ENCODE results near the gene EXOC3.
"Not testable (repeated sequence)": the region's sequence is repeated elsewhere in the genome, so short reads cannot be mapped to it uniquely, and the experiment has no call there.

EXOC3 gene

GRCh38 chr5:442335-443238 is at the start of gene EXOC3:
EXOC3 (plus strand) TSS chr5:443176; CDS start chr5:446206, 3,030 bp downstream.
- peak; percentile 75 for DNase-seq

- DNase-seq, result no peak
Observed at GRCh38 chr5:393846-394275, 49.1 kb upstream of the EXOC3 start.

GRCh38 chr5:394671-395155 is 48.3 kb upstream of the EXOC3 start:
- DNase-seq, result no peak

GRCh38 chr5:395156-395920 is 47.6 kb upstream of the EXOC3 start:
- DNase-seq, result no peak

GRCh38 chr5:395921-396530 is 47.0 kb upstream of the EXOC3 start:
- no peak for DNase-seq

- no peak for DNase-seq
Observed at GRCh38 chr5:396531-396961, 46.4 kb upstream of the EXOC3 start.

- not testable (repeated sequence) for DNase-seq
Observed at GRCh38 chr5:398141-398474, 44.9 kb upstream of the EXOC3 start.

GRCh38 chr5:398475-399295 is 44.3 kb upstream of the EXOC3 start:
- DNase-seq, result peak; percentile 60

- DNase-seq, result peak; percentile 98
Observed at GRCh38 chr5:399296-400281, 43.4 kb upstream of the EXOC3 start.

GRCh38 chr5:400282-401145 is 42.5 kb upstream of the EXOC3 start:
- peak; percentile 96 for DNase-seq

- no peak for DNase-seq
Observed at GRCh38 chr5:401146-402034, 41.6 kb upstream of the EXOC3 start.

GRCh38 chr5:402219-402614 is 40.8 kb upstream of the EXOC3 start:
- DNase-seq, result not testable (repeated sequence)

- no peak for DNase-seq
Observed at GRCh38 chr5:402615-403359, 40.2 kb upstream of the EXOC3 start.

GRCh38 chr5:403995-404394 is 39.0 kb upstream of the EXOC3 start:
- DNase-seq, result no peak

GRCh38 chr5:404666-405241 is 38.2 kb upstream of the EXOC3 start:
- no peak for DNase-seq

- DNase-seq, result no peak
Observed at GRCh38 chr5:405421-405820, 37.6 kb upstream of the EXOC3 start.

- no peak for DNase-seq
Observed at GRCh38 chr5:406041-406440, 36.9 kb upstream of the EXOC3 start.

- DNase-seq, result no peak
Observed at GRCh38 chr5:407051-407450, 35.9 kb upstream of the EXOC3 start.

All from NCI-H146 (cell line).